HEK293 (cell line): Measurements from ENCODE around the gene GJA1.
A peak's percentile ranks its signal among the peaks of the same experiment; 100 is the strongest.

ENCODE experiments used
- CTCF ChIA-PET: fragments of 350-600 bp; formaldehyde crosslinking; extraction: SDS; loops from one replicate; lab custom pipeline; 2021; ENCODE audit warnings: antibody characterized with exemption; lab: Yijun Ruan, JAX
- POLR2A ChIA-PET: fragments of 300-600 bp; formaldehyde crosslinking; extraction: SDS; loops from one replicate; lab custom pipeline; 2020; ENCODE audit warnings: antibody characterized with exemption, inconsistent platforms; lab: Yijun Ruan, JAX
- H3K27ac ChIP-seq: fragments of 200-500 bp; sonication (Bioruptor generic); 2 replicates; pipeline ENCODE4 v1.5.1; 2014; ENCODE audit warnings: low read depth, low read length, control low read depth, inconsistent platforms; ENCODE audit errors: extremely low read depth
- H3K36me3 ChIP-seq, 2 experiments: fragments of 200-500 bp in 1 of 2; sonication (Bioruptor generic) in 1 of 2; 1 replicate in 1 of 2; 2 replicates in 1 of 2; pipeline ENCODE4 v1.5.1; 2014 to 2017; ENCODE audit warnings: inconsistent platforms in 2 of 2, low read length in 2 of 2; ENCODE audit not compliant: control insufficient read depth in 2 of 2, insufficient read depth in 1 of 2
- H3K4me1 ChIP-seq: fragments of 200-500 bp; sonication (Bioruptor generic); 2 replicates; pipeline ENCODE4 v1.5.1; 2014; ENCODE audit warnings: mild to moderate bottlenecking, low read length, inconsistent platforms; ENCODE audit not compliant: control insufficient read depth, insufficient read depth
- H3K4me3 ChIP-seq: 2 replicates; pipeline ENCODE4 v1.5.1; 2011; ENCODE audit warnings: low read depth, mild to moderate bottlenecking, control low read depth, low read length, moderate library complexity
- H3K9me3 ChIP-seq: fragments of 200-500 bp; sonication (Bioruptor generic); 2 replicates; pipeline ENCODE4 v1.5.1; 2014; ENCODE audit warnings: low read depth, low read length, inconsistent platforms; ENCODE audit not compliant: control insufficient read depth, insufficient read depth
- BCL11B ChIP-seq: fragments of 450-650 bp; formaldehyde crosslinking; IDR thresholded peaks from 2 replicates; pipeline ENCODE4 v1.5.1; 2016; ENCODE audit warnings: low read depth, missing biosample characterization, missing genetic modification characterization
- FEZF1 ChIP-seq: fragments of 450-650 bp; formaldehyde crosslinking; IDR thresholded peaks from 2 replicates; pipeline ENCODE4 v1.5.1; 2016; ENCODE audit warnings: missing biosample characterization, missing genetic modification characterization
- HOXC10 ChIP-seq: sonication (generic); formaldehyde crosslinking; IDR thresholded peaks from 2 replicates; pipeline ENCODE4 v1.8.1; 2023; ENCODE audit warnings: mild to moderate bottlenecking, missing genetic modification reagents
- MZF1 ChIP-seq: fragments of 450-650 bp; formaldehyde crosslinking; IDR thresholded peaks from 2 replicates; pipeline ENCODE4 v1.5.1; 2017; ENCODE audit warnings: missing biosample characterization, missing genetic modification characterization, borderline replicate concordance
- PRDM6 ChIP-seq: fragments of 450-650 bp; formaldehyde crosslinking; IDR thresholded peaks from 2 replicates; pipeline ENCODE4 v1.5.1; 2017; ENCODE audit warnings: missing biosample characterization, missing genetic modification characterization
- RBAK ChIP-seq: fragments of 450-650 bp; formaldehyde crosslinking; IDR thresholded peaks from 2 replicates; pipeline ENCODE4 v1.5.1; 2016; ENCODE audit warnings: missing biosample characterization, missing genetic modification characterization
- SETDB1 ChIP-seq: IDR thresholded peaks from one replicate; pipeline ENCODE4 v1.6.1; 2017; ENCODE audit warnings: mild to moderate bottlenecking, low read length, moderate library complexity, mixed read lengths; ENCODE audit not compliant: insufficient read length
- SP3 ChIP-seq: fragments of 450-650 bp; formaldehyde crosslinking; IDR thresholded peaks from 2 replicates; pipeline ENCODE4 v1.5.1; 2016; ENCODE audit warnings: missing biosample characterization, missing genetic modification characterization
- TRIM28 ChIP-seq: IDR thresholded peaks from 2 replicates; pipeline ENCODE4 v1.6.1; 2011; ENCODE audit warnings: low read length, control low read depth, borderline replicate concordance
- ZBTB10 ChIP-seq: fragments of 450-650 bp; formaldehyde crosslinking; IDR thresholded peaks from 2 replicates; pipeline ENCODE4 v1.5.1; 2016; ENCODE audit warnings: missing biosample characterization, missing genetic modification characterization
- ZBTB8A ChIP-seq: fragments of 450-650 bp; formaldehyde crosslinking; IDR thresholded peaks from 2 replicates; pipeline ENCODE4 v1.5.1; 2016; ENCODE audit warnings: missing biosample characterization, missing genetic modification characterization
- ZFP41 ChIP-seq: fragments of 450-650 bp; formaldehyde crosslinking; IDR thresholded peaks from 2 replicates; pipeline ENCODE4 v1.5.1; 2016; ENCODE audit warnings: missing biosample characterization, missing genetic modification characterization, borderline replicate concordance
- ZNF175 ChIP-seq: fragments of 450-650 bp; formaldehyde crosslinking; IDR thresholded peaks from 2 replicates; pipeline ENCODE4 v1.5.1; 2016; ENCODE audit warnings: missing biosample characterization, missing genetic modification characterization
- ZNF23 ChIP-seq: fragments of 450-650 bp; formaldehyde crosslinking; IDR thresholded peaks from 2 replicates; pipeline ENCODE4 v1.5.1; 2016; ENCODE audit warnings: missing biosample characterization, missing genetic modification characterization, borderline replicate concordance
- ZNF280D ChIP-seq: fragments of 450-650 bp; formaldehyde crosslinking; IDR thresholded peaks from 2 replicates; pipeline ENCODE4 v1.5.1; 2016; ENCODE audit warnings: missing biosample characterization, missing genetic modification characterization
- ZNF354C ChIP-seq: fragments of 450-650 bp; formaldehyde crosslinking; IDR thresholded peaks from 2 replicates; pipeline ENCODE4 v1.5.1; 2016; ENCODE audit warnings: missing biosample characterization, missing genetic modification characterization, low read depth, borderline replicate concordance
- ZNF362 ChIP-seq: fragments of 450-650 bp; formaldehyde crosslinking; IDR thresholded peaks from 2 replicates; pipeline ENCODE4 v1.5.1; 2016; ENCODE audit warnings: missing biosample characterization, missing genetic modification characterization
- ZNF510 ChIP-seq: fragments of 450-650 bp; formaldehyde crosslinking; IDR thresholded peaks from 2 replicates; pipeline ENCODE4 v1.5.1; 2018; ENCODE audit warnings: mild to moderate bottlenecking, missing genetic modification characterization, missing biosample characterization; ENCODE audit not compliant: insufficient replicate concordance
- ZNF529 ChIP-seq: fragments of 450-650 bp; formaldehyde crosslinking; IDR thresholded peaks from 2 replicates; pipeline ENCODE4 v1.5.1; 2017; ENCODE audit warnings: missing genetic modification characterization, missing biosample characterization; ENCODE audit not compliant: insufficient replicate concordance
- ZNF544 ChIP-seq: fragments of 450-650 bp; formaldehyde crosslinking; IDR thresholded peaks from 2 replicates; pipeline ENCODE4 v1.5.0; 2017; ENCODE audit warnings: missing biosample characterization, missing genetic modification characterization
- ZNF560 ChIP-seq: fragments of 450-650 bp; formaldehyde crosslinking; IDR thresholded peaks from 2 replicates; pipeline ENCODE4 v1.5.1; 2017; ENCODE audit warnings: missing biosample characterization, missing genetic modification characterization, borderline replicate concordance
- ZNF677 ChIP-seq: fragments of 450-650 bp; IDR thresholded peaks from 2 replicates; pipeline ENCODE4 v1.5.0; 2018; ENCODE audit warnings: missing biosample characterization, mild to moderate bottlenecking, missing genetic modification characterization, moderate library complexity
- ZNF76 ChIP-seq: fragments of 450-650 bp; formaldehyde crosslinking; IDR thresholded peaks from 2 replicates; pipeline ENCODE4; 2016; ENCODE audit warnings: low read depth, missing biosample characterization, missing genetic modification characterization, borderline replicate concordance
- ZNF776 ChIP-seq: fragments of 450-650 bp; formaldehyde crosslinking; IDR thresholded peaks from 2 replicates; pipeline ENCODE4 v1.5.0; 2017; ENCODE audit warnings: missing biosample characterization, missing genetic modification characterization, borderline replicate concordance
- ZNF837 ChIP-seq: fragments of 450-650 bp; formaldehyde crosslinking; IDR thresholded peaks from 2 replicates; pipeline ENCODE4 v1.5.1; 2016; ENCODE audit warnings: missing biosample characterization, missing genetic modification characterization

GJA1 gene

GRCh38 chr6:121408321-121408720 lies 27.1 kb upstream of the GJA1 start:
- no peaks in the 10 kb centered on the region for H3K9me3 ChIP-seq
- ChIA-PET CTCF (no interaction called here), POLR2A (no interaction called here)
- 0 out of 2 replicates have a peak, but pooled peaks cover 2% of the 10 kb centered on the region for H3K4me1 ChIP-seq
- TF ChIP-seq ZNF677 (tag by site-specific recombination), result no peak
- TF ChIP-seq SP3, result no peak
- no peak for TF ChIP-seq ZNF23 (tag by site-specific recombination)
- no peak for TF ChIP-seq ZNF776
- no peak for TF ChIP-seq ZNF76
- no peak for TF ChIP-seq RBAK (tag by site-specific recombination)
- TF ChIP-seq ZNF837, result no peak
- no peak for TF ChIP-seq ZNF175 (tag by site-specific recombination)
- TF ChIP-seq ZNF510 (tag by site-specific recombination), result no peak
- no peaks in the 10 kb centered on the region for H3K36me3 ChIP-seq
- H3K4me3 ChIP-seq, result no peak overlapping the region
- no peak overlapping the region for H3K27ac ChIP-seq

GRCh38 chr6:121413879-121414278 lies 21.6 kb upstream of the GJA1 start:
- CTCF ChIA-PET, result interaction anchor here (0.7 to 1.4 kb wide), 3 partner anchors 12 to 102 kb away, joined by 3 to 5 read pairs (median 4); no protein-coding TSS in a partner anchor
- POLR2A ChIA-PET, result no interaction called here
- no peaks in the 10 kb centered on the region for H3K9me3 ChIP-seq
- no peaks in the 10 kb centered on the region for H3K36me3 ChIP-seq
- H3K27ac ChIP-seq, result no peak overlapping the region
- no peak overlapping the region for H3K4me3 ChIP-seq
- no peak for TF ChIP-seq MZF1 (tag by site-specific recombination)
- peak; percentile 54; the same call in 1 of the 2 replicates for TF ChIP-seq FEZF1
- TF ChIP-seq PRDM6 (tag by site-specific recombination), result peak; percentile 42
- TF ChIP-seq, all 188 proteins: peak for 2
- H3K4me1 ChIP-seq, result no peaks in the 10 kb centered on the region

GRCh38 chr6:121418346-121418745 lies 17.1 kb upstream of the GJA1 start:
- Histone ChIP-seq H3K27ac (no peak overlapping the region), H3K9me3 (no peaks in the 10 kb centered on the region), H3K4me1 (no peaks in the 10 kb centered on the region), H3K4me3 (no peak overlapping the region), H3K36me3 (no peaks in the 10 kb centered on the region)
- POLR2A ChIA-PET, result interaction anchor here (0.7 kb wide), 1 partner anchor 194 kb away, joined by 4 read pairs; no protein-coding TSS in a partner anchor
- CTCF ChIA-PET, result interaction anchor here (0.7 kb wide), 1 partner anchor 421 kb away, joined by 4 read pairs; no protein-coding TSS in a partner anchor
- TF ChIP-seq ZNF544 (tag by site-specific recombination) (no peak), HOXC10 (no peak), ZFP41 (tag by site-specific recombination) (no peak), ZBTB10 (no peak), ZNF362 (tag by site-specific recombination) (no peak), ZNF529 (no peak), ZNF354C (tag by site-specific recombination) (no peak), BCL11B (tag by site-specific recombination) (no peak), ZNF560 (no peak), TRIM28 (no peak), ZBTB8A (tag by site-specific recombination) (no peak), ZNF280D (no peak), SETDB1 (no peak)
